Sigmoid colon (tissue), 4 donors: ENCODE results near the gene CILP2.

Experiments used
- CTCF ChIP-seq, 4 experiments: fragments of 450-650 bp in 3 of 4; fragments of 200-600 bp in 1 of 4; IDR thresholded peaks; one replicate each; pipeline ENCODE4 v1.5.1; 2016 to 2019; ENCODE audit warnings: antibody characterized with exemption in 4 of 4, mild to moderate bottlenecking in 3 of 4, moderate library complexity in 2 of 4
- EP300 ChIP-seq, 4 donors: sonication (generic); formaldehyde crosslinking; IDR thresholded peaks; one replicate each; pipeline ENCODE4 v1.6.1; 2017; ENCODE audit warnings: antibody characterized with exemption in 4 of 4
- POLR2AphosphoS5 ChIP-seq, 4 donors: sonication (generic); formaldehyde crosslinking; IDR thresholded peaks; one replicate each; pipeline ENCODE4 v1.6.1; 2017; ENCODE audit warnings: antibody characterized with exemption in 4 of 4

GRCh38 chr19:19570571-19570970 lies 32.5 kb downstream of the CILP2 start:
- TF ChIP-seq CTCF (IDR thresholded peaks at IDR 0.05): no peak
- no peak for TF ChIP-seq EP300 (IDR thresholded peaks at IDR 0.05)
- TF ChIP-seq POLR2AphosphoS5 (IDR thresholded peaks at IDR 0.05): no peak
